Embryonic facial prominence (tissue), 1 donor: ENCODE data around the gene UMAD1.

Experiments used
- DNase-seq: peaks from one replicate; pipeline ENCODE4 v3.0.0-alpha.2; 2016; ENCODE audit errors: extremely low spot score

Gene UMAD1

GRCh38 chr7:7720750-7721621, 80.4 kb downstream of the UMAD1 start:
- no peak for DNase-seq

DNA sequence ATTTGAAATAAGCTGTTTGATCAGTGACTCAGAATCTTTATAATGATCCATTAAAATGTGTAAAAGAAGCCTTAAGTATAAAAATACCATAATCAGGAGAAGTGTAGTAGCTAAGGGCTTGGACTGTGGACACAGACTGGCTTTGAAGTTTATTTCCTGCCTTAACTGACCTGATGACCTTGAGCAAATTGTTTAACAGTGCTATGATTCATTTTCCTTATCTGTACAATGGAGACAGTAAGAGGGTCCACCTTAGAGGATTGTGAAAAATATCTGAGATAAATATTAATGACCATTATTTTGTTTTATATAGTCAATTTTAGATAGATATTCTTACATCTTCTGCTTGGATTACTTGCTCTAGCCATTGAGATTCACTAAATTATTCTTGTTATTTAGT, 91.2 kb downstream of the UMAD1 start:
- DNase-seq = no peak

- no peak for DNase-seq
Observed at GRCh38 chr7:7732621-7733281, 92.2 kb downstream of the UMAD1 start.

GRCh38 chr7:7736671-7737070, 96.1 kb downstream of the UMAD1 start:
- no peak for DNase-seq

DNA sequence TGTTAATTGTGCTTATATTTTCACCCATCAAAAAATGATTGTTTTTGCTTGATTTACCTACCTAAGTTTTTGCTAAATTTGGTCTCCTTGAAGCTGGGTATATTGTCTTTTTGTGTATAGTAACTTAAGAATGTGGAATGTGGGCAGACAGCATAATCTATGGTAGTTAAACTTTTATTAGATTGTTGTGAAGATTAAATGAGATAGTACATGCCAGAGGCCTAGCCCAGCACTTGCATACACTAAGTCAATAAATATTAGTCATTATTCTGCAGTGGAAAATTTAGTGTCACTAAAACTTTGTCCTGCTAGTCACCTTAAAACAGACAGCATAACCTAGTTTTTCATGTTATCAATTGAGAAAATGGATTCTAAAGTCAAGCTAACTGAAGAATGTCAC, 97.1 kb downstream of the UMAD1 start:
- no peak for DNase-seq

- no peak for DNase-seq
Observed at GRCh38 chr7:7738177-7738576, 97.6 kb downstream of the UMAD1 start.

GRCh38 chr7:7738622-7739021, 98.1 kb downstream of the UMAD1 start:
- DNase-seq = no peak

- DNase-seq = no peak
Observed at GRCh38 chr7:7739204-7740036, 98.9 kb downstream of the UMAD1 start.

- no peak for DNase-seq
Observed at GRCh38 chr7:7740037-7740355, 99.4 kb downstream of the UMAD1 start.

- DNase-seq = no peak
Observed at GRCh38 chr7:7742223-7742622, 101.7 kb downstream of the UMAD1 start.

- DNase-seq = no peak
Observed at GRCh38 chr7:7745258-7745657, 104.7 kb downstream of the UMAD1 start.

GRCh38 chr7:7745966-7746365, 105.4 kb downstream of the UMAD1 start:
- DNase-seq = no peak

- no peak for DNase-seq
Observed at GRCh38 chr7:7746458-7746857, 105.9 kb downstream of the UMAD1 start.

DNA sequence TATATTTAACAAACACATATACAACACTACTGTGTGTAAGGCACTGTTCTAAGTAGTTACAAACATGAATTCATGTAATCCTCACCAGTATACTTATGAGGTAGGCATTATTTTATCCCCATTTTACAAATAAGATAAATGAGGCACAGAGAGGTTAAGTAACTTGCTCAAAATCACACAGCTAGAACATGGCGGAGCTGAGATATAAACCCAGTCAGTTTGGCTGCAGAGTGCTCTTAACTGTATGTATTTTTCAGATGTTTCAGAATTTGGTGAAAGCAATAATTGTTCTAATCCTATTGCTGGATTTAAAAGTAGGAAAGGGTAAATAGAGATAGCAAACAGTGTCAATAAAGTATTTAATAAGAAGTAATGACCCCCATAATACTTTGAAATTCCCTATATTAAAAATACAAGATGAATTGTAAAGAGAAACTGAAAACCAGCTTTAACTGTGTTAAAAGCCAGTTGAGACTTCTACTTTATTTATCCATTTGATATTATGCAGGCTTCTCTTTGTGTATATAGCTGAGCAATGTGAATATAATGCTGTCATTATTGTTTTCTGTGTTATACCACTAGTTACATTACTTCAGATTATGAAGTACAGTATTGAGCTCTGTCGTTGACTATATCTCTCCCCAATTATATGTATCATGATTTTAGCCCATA, 110.2 kb downstream of the UMAD1 start:
- DNase-seq = no peak

- no peak for DNase-seq
Observed at GRCh38 chr7:7751243-7752092, 110.9 kb downstream of the UMAD1 start.

DNA sequence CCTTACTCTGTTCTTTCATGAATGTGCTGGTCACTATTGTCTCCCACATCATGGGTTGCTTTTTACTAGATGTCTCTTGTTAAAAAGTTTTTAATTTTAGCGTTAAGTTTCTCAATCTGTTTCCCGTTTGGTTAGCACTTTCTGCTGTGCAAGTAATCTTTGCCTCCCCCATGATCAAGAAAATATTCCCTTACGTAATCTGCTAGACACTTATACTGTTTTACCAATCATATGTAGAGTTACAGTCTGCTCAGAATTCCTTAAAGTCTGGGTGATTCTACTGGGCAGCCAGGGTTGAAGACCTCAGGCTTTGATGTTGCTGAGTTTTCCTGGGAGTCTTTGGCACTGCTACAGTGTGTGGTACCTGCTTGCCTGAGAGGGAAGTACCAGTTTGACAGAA, 116.0 kb downstream of the UMAD1 start:
- DNase-seq = no peak

- DNase-seq = no peak
Observed at GRCh38 chr7:7757576-7757975, 117.0 kb downstream of the UMAD1 start.

GRCh38 chr7:7761340-7761973, 120.9 kb downstream of the UMAD1 start:
- DNase-seq = no peak

- no peak for DNase-seq
Observed at GRCh38 chr7:7761974-7762779, 121.6 kb downstream of the UMAD1 start.
